Prostate gland (tissue), 2 donors: Measurements from ENCODE around the gene SLC49A3.

ENCODE experiments used
- CTCF ChIP-seq, 4 experiments: fragments of 200-600 bp in 2 of 4; fragments of 450-650 bp in 2 of 4; sonication (generic) in 2 of 4; IDR thresholded peaks; 1 replicate in 3 of 4; 2 replicates in 1 of 4; pipeline ENCODE4 v1.5.1; 2016 to 2019; ENCODE audit warnings: antibody characterized with exemption in 4 of 4, mild to moderate bottlenecking in 2 of 4, moderate library complexity in 2 of 4
- POLR2A ChIP-seq: fragments of 450-650 bp; IDR thresholded peaks from one replicate; pipeline ENCODE4 v1.6.1; 2016; ENCODE audit warnings: antibody characterized with exemption, mild to moderate bottlenecking
- POLR2AphosphoS5 ChIP-seq: sonication (generic); formaldehyde crosslinking; IDR thresholded peaks from one replicate; pipeline ENCODE4 v1.6.1; 2017; ENCODE audit warnings: antibody characterized with exemption

GRCh38 chr4:732911-733630 lies 44.1 kb upstream of the SLC49A3 start:
- TF ChIP-seq CTCF (IDR thresholded peaks at IDR 0.05) (no peak), POLR2A (no peak), POLR2AphosphoS5 (no peak)
